NCI-H226 (cell line): Measurements from ENCODE around the gene MRPS5.

Experiments
- DNase-seq: peaks from one replicate; pipeline ENCODE4 v3.0.0-alpha.2; 2015

MRPS5 gene

GRCh38 chr2:95059656-95060370 lies 61.8 kb downstream of the MRPS5 start:
- DNase-seq: no peak

GRCh38 chr2:95058989-95059641 lies 62.5 kb downstream of the MRPS5 start:
- no peak for DNase-seq

- no peak for DNase-seq
These were observed 63.1 kb downstream of the MRPS5 start for GRCh38 chr2:95058466-95058988.

GRCh38 chr2:95057535-95058370 lies 63.9 kb downstream of the MRPS5 start:
- no peak for DNase-seq

GRCh38 chr2:95056461-95057459 lies 64.8 kb downstream of the MRPS5 start:
- peak; percentile 7 for DNase-seq

- DNase-seq: no peak
These were observed 65.6 kb downstream of the MRPS5 start for GRCh38 chr2:95056044-95056443.

- DNase-seq: no peak
These were observed 66.3 kb downstream of the MRPS5 start for GRCh38 chr2:95055262-95055661.

GRCh38 chr2:95054016-95054415 lies 67.6 kb downstream of the MRPS5 start:
- no peak for DNase-seq

GRCh38 chr2:95053543-95053942 lies 68.1 kb downstream of the MRPS5 start:
- no peak for DNase-seq

- DNase-seq: no peak
These were observed 68.7 kb downstream of the MRPS5 start for GRCh38 chr2:95052804-95053479.

- DNase-seq: no peak
These were observed 69.3 kb downstream of the MRPS5 start for GRCh38 chr2:95052307-95052706.

GRCh38 chr2:95051626-95052025 lies 70.0 kb downstream of the MRPS5 start:
- DNase-seq: no peak

GRCh38 chr2:95050385-95051300 lies 71.0 kb downstream of the MRPS5 start:
- DNase-seq: no peak

GRCh38 chr2:95049961-95050360 lies 71.6 kb downstream of the MRPS5 start:
- no peak for DNase-seq

GRCh38 chr2:95049683-95049955 lies 72.0 kb downstream of the MRPS5 start:
- no peak for DNase-seq

- DNase-seq: no peak
These were observed 72.6 kb downstream of the MRPS5 start for GRCh38 chr2:95048825-95049682.

- no peak for DNase-seq
These were observed 73.7 kb downstream of the MRPS5 start for GRCh38 chr2:95047629-95048510.

- DNase-seq: no peak
These were observed 75.1 kb downstream of the MRPS5 start for GRCh38 chr2:95046371-95047112.
